HG03103 (cell line): ENCODE data around the gene TMEM154.

Experiments used
- ATAC-seq: cut with Tn5 transposase; IDR thresholded peaks from one replicate; pipeline ENCODE4 v1.9.1; 2021; ENCODE audit warnings: low read depth; ENCODE audit not compliant: unreplicated experiment

The TMEM154 gene

GRCh38 chr4:152640058-152640921, 39.5 kb downstream of the TMEM154 start:
- ATAC-seq = no peak

- ATAC-seq = no peak
These were observed 43.9 kb downstream of the TMEM154 start for GRCh38 chr4:152635851-152636250.

- no peak for ATAC-seq
These were observed 45.6 kb downstream of the TMEM154 start for GRCh38 chr4:152634110-152634760.

- ATAC-seq = no peak
These were observed 46.7 kb downstream of the TMEM154 start for GRCh38 chr4:152633118-152633517.

GRCh38 chr4:152630324-152630723, 49.5 kb downstream of the TMEM154 start:
- no peak for ATAC-seq

- ATAC-seq = no peak
These were observed 49.9 kb downstream of the TMEM154 start for GRCh38 chr4:152629908-152630307.

GRCh38 chr4:152628128-152628527, 51.7 kb downstream of the TMEM154 start:
- no peak for ATAC-seq

GRCh38 chr4:152626790-152627189, 53.0 kb downstream of the TMEM154 start:
- ATAC-seq = no peak

GRCh38 chr4:152620915-152621314, 58.9 kb downstream of the TMEM154 start:
- ATAC-seq = no peak

GRCh38 chr4:152620218-152620617, 59.6 kb downstream of the TMEM154 start:
- no peak for ATAC-seq

GRCh38 chr4:152619556-152619955, 60.2 kb downstream of the TMEM154 start:
- ATAC-seq = no peak

- ATAC-seq = no peak
These were observed 60.8 kb downstream of the TMEM154 start for GRCh38 chr4:152618971-152619370.

- ATAC-seq = no peak
These were observed 63.0 kb downstream of the TMEM154 start for GRCh38 chr4:152616804-152617203.

GRCh38 chr4:152613841-152614721, 65.7 kb downstream of the TMEM154 start:
- ATAC-seq = no peak

GRCh38 chr4:152613351-152613750, 66.4 kb downstream of the TMEM154 start:
- no peak for ATAC-seq

- no peak for ATAC-seq
These were observed 69.7 kb downstream of the TMEM154 start for GRCh38 chr4:152610131-152610530.

GRCh38 chr4:152609481-152609880, 70.3 kb downstream of the TMEM154 start:
- ATAC-seq = no peak

GRCh38 chr4:152607178-152607577, 72.6 kb downstream of the TMEM154 start:
- no peak for ATAC-seq

GRCh38 chr4:152606753-152607152, 73.0 kb downstream of the TMEM154 start:
- ATAC-seq = no peak

GRCh38 chr4:152605641-152606335, 74.0 kb downstream of the TMEM154 start:
- ATAC-seq = no peak
